Adipose tissue (tissue), 3 donors: ENCODE results near the gene NCR1. TPM values are rescaled to one million over a fixed set of nuclear protein-coding genes. Genes with fewer than 3 reads are reported as not detected.
"Not testable (repeated sequence)": the region's sequence is repeated elsewhere in the genome, so short reads cannot be mapped to it uniquely, and the experiment has no call there.

Source experiments
- H3K27ac ChIP-seq: one replicate; pipeline ENCODE4 v1.5.1; 2013; ENCODE audit warnings: low read depth, low read length
- WGBS, 3 donors: extraction: QIAGEN DNeasy Blood & Tissue Kit; methylation state at CpG; one replicate each; pipeline ENCODE4 v1.1.7; 2013; 5-methylcytosine and 5-hydroxymethylcytosine counted together
- polyA plus RNA-seq, 3 donors: library from polyadenylated mRNA; stranded (reverse); fragments of 200-250 nt; gene quantifications; one replicate each; pipeline ENCODE4 v1.2.3, GENCODE V29; 2013
- donor health status: healthy with polysubstance abuse.
- donor health status: Bipolar disorder and iron deficiency.
- donor health status: healthy.

The NCR1 gene
- polyA plus RNA-seq, 3 donors, result 0.07 to 0.16 TPM; not detected in 1

GRCh38 chr19:54903303-54903702 is 2.6 kb upstream of the NCR1 start:
- H3K27ac ChIP-seq, result no peak overlapping the region
- WGBS, 3 donors, result 89 to 95% (median 94%) methylated on average over 6 of the region's 6 CpGs

- H3K27ac ChIP-seq, result not testable (repeated sequence)
- 78 to 84% (median 81%) methylated on average over 4 of the region's 4 CpGs for WGBS, 3 donors
These were observed 1.7 kb upstream of the NCR1 start for GRCh38 chr19:54904261-54904660.

- H3K27ac ChIP-seq, result no peak overlapping the region
- 23 to 27% (median 26%) methylated on average over 5 of the region's 5 CpGs for WGBS, 3 donors
These were observed 536 bp upstream of the NCR1 start for GRCh38 chr19:54905421-54905802.

- WGBS, 3 donors, result 78 to 83% (median 79%) methylated on average over 7 of the region's 7 CpGs
- no peak overlapping the region for H3K27ac ChIP-seq
These were observed 871 bp downstream of the NCR1 start for GRCh38 chr19:54906819-54907218.

GRCh38 chr19:54907899-54908298 is 2.0 kb downstream of the NCR1 start:
- WGBS, 3 donors, result 41 to 89% (median 85%) methylated on average over 2 to 4 of the region's 5 CpGs

GRCh38 chr19:54916822-54917221 is 10.9 kb downstream of the NCR1 start:
- H3K27ac ChIP-seq, result no peak overlapping the region
- WGBS, 3 donors, result 59 to 61% (median 59%) methylated on average over 11 of the region's 11 CpGs

More at GRCh38 chr19:54907899-54908298, 2.0 kb downstream of the NCR1 start:
- not testable (repeated sequence) for H3K27ac ChIP-seq

GRCh38 chr19:54918499-54918898 is 12.6 kb downstream of the NCR1 start:
- no peak overlapping the region for H3K27ac ChIP-seq
- WGBS, 3 donors, result 60 to 93% (median 92%) methylated on average over 9 of the region's 9 CpGs

GRCh38 chr19:54919646-54920563 is 14.0 kb downstream of the NCR1 start:
- WGBS, 3 donors, result 40 to 51% (median 40%) methylated on average over 15 to 23 of the region's 24 CpGs
- not testable (repeated sequence) for H3K27ac ChIP-seq

- WGBS, 3 donors, result 50 to 55% (median 50%) methylated on average over 7 of the region's 7 CpGs
- H3K27ac ChIP-seq, result no peak overlapping the region
These were observed 15.1 kb downstream of the NCR1 start for GRCh38 chr19:54921082-54921481.

GRCh38 chr19:54923276-54923675 is 17.3 kb downstream of the NCR1 start:
- no peak overlapping the region for H3K27ac ChIP-seq
- 63 to 71% (median 68%) methylated on average over 9 of the region's 9 CpGs for WGBS, 3 donors

GRCh38 chr19:54928299-54928698 is 22.4 kb downstream of the NCR1 start:
- 84 to 94% (median 94%) methylated on average over 2 of the region's 2 CpGs for WGBS, 3 donors
- no peak overlapping the region for H3K27ac ChIP-seq

GRCh38 chr19:54937926-54938325 is 32.0 kb downstream of the NCR1 start:
- no peak overlapping the region for H3K27ac ChIP-seq
- 60 to 71% (median 65%) methylated on average over 9 of the region's 9 CpGs for WGBS, 3 donors

GRCh38 chr19:54938906-54939305 is 33.0 kb downstream of the NCR1 start:
- H3K27ac ChIP-seq, result no peak overlapping the region
- 72 to 83% (median 76%) methylated on average over 11 of the region's 11 CpGs for WGBS, 3 donors

GRCh38 chr19:54939538-54939937 is 33.6 kb downstream of the NCR1 start:
- 70 to 87% (median 84%) methylated on average over 5 to 22 of the region's 28 CpGs for WGBS, 3 donors
- not testable (repeated sequence) for H3K27ac ChIP-seq

- not testable (repeated sequence) for H3K27ac ChIP-seq
- 43 to 64% (median 53%) methylated on average over 11 of the region's 11 CpGs for WGBS, 3 donors
These were observed 37.9 kb downstream of the NCR1 start for GRCh38 chr19:54943772-54944361.

GRCh38 chr19:54947381-54947780 is 41.4 kb downstream of the NCR1 start, which contains the start of gene NLRP7:
NLRP7 (minus strand) TSS chr19:54947530.
- WGBS, 3 donors, result 82 to 86% (median 86%) methylated on average over 8 of the region's 8 CpGs
- H3K27ac ChIP-seq, result no peak within 1 kb of the TSS

- 36 to 77% (median 56%) methylated on average over 2 of the region's 2 CpGs for WGBS, 3 donors
- no peak overlapping the region for H3K27ac ChIP-seq
These were observed 43.5 kb downstream of the NCR1 start for GRCh38 chr19:54949412-54949811.

- H3K27ac ChIP-seq, result not testable (repeated sequence)
- 29 to 48% (median 30%) methylated on average over 6 to 10 of the region's 10 CpGs for WGBS, 3 donors
These were observed 44.6 kb downstream of the NCR1 start for GRCh38 chr19:54950580-54950979.

GRCh38 chr19:54952591-54953344 is 46.8 kb downstream of the NCR1 start:
- WGBS, 3 donors, result 81 to 86% (median 83%) methylated on average over 23 of the region's 23 CpGs
- no peak overlapping the region for H3K27ac ChIP-seq
